Small intestine (tissue), 7 donors: Measurements from ENCODE around the gene ARHGEF28. TPM values are rescaled to one million over a fixed set of nuclear protein-coding genes. Genes with fewer than 3 reads are reported as not detected.

Experiments
- DNase-seq, 2 donors: peaks; one replicate each; pipeline versions ENCODE4 v3.0.0 to v3.0.0-alpha.2; 2013
- FAIRE-seq: peaks from 2 replicates; lab custom pipeline; 2012; peaks lifted over from hg19 to GRCh38; lab: Jason Lieb, UNC
- H3K27ac ChIP-seq, 3 donors: one replicate each; pipeline ENCODE4 v1.5.1; 2013; ENCODE audit warnings: low read length in 2 of 3, mild to moderate bottlenecking in 2 of 3, control low read depth in 1 of 3, inconsistent platforms in 1 of 3, low read depth in 1 of 3, moderate library complexity in 1 of 3
- H3K27me3 ChIP-seq, 3 donors: one replicate each; pipeline ENCODE4 v1.6.1; 2013; ENCODE audit warnings: low read length in 3 of 3, inconsistent platforms in 1 of 3; ENCODE audit not compliant: control insufficient read depth in 3 of 3, insufficient read depth in 3 of 3
- H3K36me3 ChIP-seq, 3 donors: one replicate each; pipeline ENCODE4 v1.6.1; 2013; ENCODE audit warnings: low read length in 3 of 3, inconsistent platforms in 1 of 3, low read depth in 1 of 3, mild to moderate bottlenecking in 1 of 3, moderate library complexity in 1 of 3; ENCODE audit not compliant: control insufficient read depth in 3 of 3, insufficient read depth in 2 of 3
- H3K4me1 ChIP-seq, 3 donors: one replicate each; pipeline ENCODE4 v1.6.1; 2013; ENCODE audit warnings: low read length in 2 of 3, inconsistent platforms in 1 of 3, low read depth in 1 of 3, mild to moderate bottlenecking in 1 of 3, moderate library complexity in 1 of 3; ENCODE audit not compliant: control insufficient read depth in 3 of 3, insufficient read depth in 2 of 3
- H3K4me3 ChIP-seq, 3 donors: one replicate each; pipeline ENCODE4 v1.5.1; 2013; ENCODE audit warnings: low read length in 3 of 3, control low read depth in 1 of 3, inconsistent platforms in 1 of 3, low read depth in 1 of 3, mild to moderate bottlenecking in 1 of 3, moderate library complexity in 1 of 3
- H3K9me3 ChIP-seq, 2 donors: one replicate each; pipeline ENCODE4 v1.6.1; 2013; ENCODE audit warnings: low read depth in 1 of 2, low read length in 1 of 2; ENCODE audit not compliant: control insufficient read depth in 2 of 2, insufficient read depth in 1 of 2
- WGBS, 3 donors: extraction: QIAGEN DNeasy Blood & Tissue Kit; methylation state at CpG; one replicate each; pipeline ENCODE4 v1.1.7; 2013; 5-methylcytosine and 5-hydroxymethylcytosine counted together
- polyA plus RNA-seq, 4 donors: library from polyadenylated mRNA; stranded (reverse) in 3 of 4; unstranded in 1 of 4; fragments of 200-250 nt in 3 of 4; fragments of 120-200 nt in 1 of 4; gene quantifications; one replicate each; pipeline versions ENCODE4 v1.2.1 to v1.2.3, GENCODE V29; 2013
- donor health status: healthy with polysubstance abuse.
- donor health status: control.
- donor health status: control.
- donor health status: Bipolar disorder and iron deficiency.
- donor health status: healthy.

The ARHGEF28 gene
- polyA plus RNA-seq, 4 donors: 1.1 to 16.5 (median 2.7) TPM

- Histone ChIP-seq H3K9me3 (no peaks in the 10 kb centered on the region), H3K4me3 (no peak overlapping the region), H3K27ac (no peak overlapping the region), H3K27me3 (no peaks in the 10 kb centered on the region), H3K4me1 (peaks cover 0 to 7% (median 0%) of the 10 kb centered on the region in 3 donors), H3K36me3 (peaks cover 0 to 3% (median 0%) of the 10 kb centered on the region in 3 donors)
- FAIRE-seq (no peak), DNase-seq (peak; percentile 45 to 61)
- 4 to 54% (median 28%) methylated on average over 4 of the region's 4 CpGs for WGBS, 3 donors
These were observed 197.0 kb downstream of the ARHGEF28 start for GRCh38 chr5:73822989-73823339.

GRCh38 chr5:73823508-73823925 is 197.5 kb downstream of the ARHGEF28 start:
- Histone ChIP-seq H3K27ac (peak overlapping the region in 1 of 3 donors; percentile 21), H3K27me3 (no peaks in the 10 kb centered on the region), H3K4me1 (peaks cover 0 to 7% (median 0%) of the 10 kb centered on the region in 3 donors), H3K4me3 (no peak overlapping the region), H3K36me3 (peaks cover 0 to 3% (median 0%) of the 10 kb centered on the region in 3 donors), H3K9me3 (no peaks in the 10 kb centered on the region)
- DNase-seq (peak in 1 of 2 donors; percentile 17), FAIRE-seq (no peak)
- 89 to 90% (median 90%) methylated on average over 1 of the region's 1 CpG for WGBS, 3 donors

GRCh38 chr5:73825199-73825598 is 199.2 kb downstream of the ARHGEF28 start:
- no peak overlapping the region for H3K4me3 ChIP-seq
- H3K27ac ChIP-seq: no peak overlapping the region
- no peaks in the 10 kb centered on the region for H3K9me3 ChIP-seq
- H3K4me1 ChIP-seq: peaks cover 0 to 11% (median 0%) of the 10 kb centered on the region in 3 donors
- WGBS, 3 donors: 91 to 94% (median 91%) methylated on average over 7 of the region's 7 CpGs
- FAIRE-seq (no peak), DNase-seq (no peak)
- peaks cover 0 to 3% (median 0%) of the 10 kb centered on the region in 3 donors for H3K36me3 ChIP-seq
- no peaks in the 10 kb centered on the region for H3K27me3 ChIP-seq

- FAIRE-seq (no peak), DNase-seq (no peak)
- Histone ChIP-seq H3K36me3 (no peaks in the 10 kb centered on the region), H3K9me3 (no peaks in the 10 kb centered on the region), H3K4me1 (peaks cover 0 to 11% (median 0%) of the 10 kb centered on the region in 3 donors), H3K27ac (no peak overlapping the region), H3K27me3 (no peaks in the 10 kb centered on the region), H3K4me3 (no peak overlapping the region)
These were observed 199.7 kb downstream of the ARHGEF28 start for GRCh38 chr5:73825736-73826135.

GRCh38 chr5:73826301-73827105 is 200.5 kb downstream of the ARHGEF28 start:
- Histone ChIP-seq H3K27ac (no peak overlapping the region), H3K36me3 (no peaks in the 10 kb centered on the region), H3K4me1 (peaks cover 0 to 11% (median 0%) of the 10 kb centered on the region in 3 donors), H3K27me3 (no peaks in the 10 kb centered on the region), H3K9me3 (no peaks in the 10 kb centered on the region), H3K4me3 (no peak overlapping the region)
- DNase-seq: no peak
- WGBS, 3 donors: 64 to 76% (median 75%) methylated on average over 7 of the region's 7 CpGs
- FAIRE-seq: no peak

- H3K4me3 ChIP-seq: no peak overlapping the region
- H3K9me3 ChIP-seq: no peaks in the 10 kb centered on the region
- no peak for DNase-seq
- no peaks in the 10 kb centered on the region for H3K27me3 ChIP-seq
- no peaks in the 10 kb centered on the region for H3K36me3 ChIP-seq
- peaks cover 0 to 11% (median 0%) of the 10 kb centered on the region in 3 donors for H3K4me1 ChIP-seq
- no peak overlapping the region for H3K27ac ChIP-seq
- no peak for FAIRE-seq
- WGBS, 3 donors: 77 to 88% (median 88%) methylated on average over 1 of the region's 1 CpG
These were observed 201.1 kb downstream of the ARHGEF28 start for GRCh38 chr5:73827106-73827450.

GRCh38 chr5:73828465-73828864 is 202.5 kb downstream of the ARHGEF28 start:
- Histone ChIP-seq H3K9me3 (no peaks in the 10 kb centered on the region), H3K4me1 (peaks cover 0 to 6% (median 0%) of the 10 kb centered on the region in 3 donors), H3K27ac (no peak overlapping the region), H3K27me3 (no peaks in the 10 kb centered on the region), H3K4me3 (no peak overlapping the region), H3K36me3 (no peaks in the 10 kb centered on the region)
- DNase-seq (no peak), FAIRE-seq (no peak)
- WGBS, 3 donors: 89 to 90% (median 89%) methylated on average over 3 of the region's 3 CpGs

GRCh38 chr5:73830646-73831045 is 204.7 kb downstream of the ARHGEF28 start:
- Histone ChIP-seq H3K9me3 (no peaks in the 10 kb centered on the region), H3K27ac (peak overlapping the region in 1 of 3 donors; percentile 31), H3K27me3 (no peaks in the 10 kb centered on the region), H3K4me1 (peaks cover 0 to 3% (median 0%) of the 10 kb centered on the region in 3 donors), H3K4me3 (no peak overlapping the region), H3K36me3 (no peaks in the 10 kb centered on the region)
- FAIRE-seq (no peak), DNase-seq (peak; percentile 22 to 60)
- WGBS, 3 donors: 34 to 65% (median 40%) methylated on average over 1 of the region's 1 CpG
